Measurements from ENCODE around the gene FAXC.

FAXC gene

DNA sequence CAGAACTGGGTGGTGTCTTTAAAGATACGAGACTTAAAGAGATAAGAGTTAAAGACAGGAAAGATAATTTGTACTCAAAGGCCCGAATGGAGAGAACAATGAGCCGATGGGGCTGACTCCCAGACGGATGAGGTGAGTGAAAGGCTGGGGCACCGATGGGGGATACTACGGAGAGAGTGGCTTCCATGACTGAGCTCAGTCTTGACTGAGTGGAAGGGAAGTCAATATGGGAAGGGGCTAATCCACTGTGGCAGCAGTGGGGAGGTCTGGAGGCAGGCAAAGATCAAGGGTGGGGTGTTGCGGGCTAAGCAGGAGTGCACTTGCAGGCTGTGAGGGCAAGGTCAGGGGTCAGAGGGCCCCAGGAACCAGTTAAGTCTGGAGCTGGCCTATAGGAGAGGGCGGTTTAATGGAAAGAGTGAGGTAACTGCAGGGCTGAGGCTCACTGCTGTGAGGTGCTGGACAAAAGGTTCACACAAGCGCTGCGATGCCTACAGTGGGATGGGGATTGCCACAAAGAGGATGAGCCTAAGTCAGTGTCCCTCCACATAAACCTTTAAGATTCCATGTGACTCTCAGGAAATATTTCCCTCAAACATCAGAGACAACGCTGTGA lies 42.1 kb downstream of the FAXC start:
- H3K4me3 ChIP-seq (ENCODE audit: low read depth in 1 of 2, low read length in 2 of 2), result no peak overlapping the region
- no peak overlapping the region for H2AFZ ChIP-seq (ENCODE audit: low read depth, low read length)
- no peak overlapping the region for H3K27ac ChIP-seq (ENCODE audit: low read length)
- H3K4me2 ChIP-seq (ENCODE audit: insufficient read depth, low read length), result no peak overlapping the region
- no peaks in the 10 kb centered on the region for H4K20me1 ChIP-seq (ENCODE audit: insufficient read depth, low read length)
- H3K9ac ChIP-seq (ENCODE audit: low read depth, low read length), result no peak overlapping the region
- ATAC-seq (ENCODE audit: insufficient read depth, low read depth) (no peak), DNase-seq (no peak)
- no peak for TF ChIP-seq CTCF (IDR thresholded peaks at IDR 0.05; ENCODE audit: borderline replicate concordance, extremely low read depth, low read length, poor library complexity, severe bottlenecking)
- no peak for TF ChIP-seq EZH2 (IDR thresholded peaks at IDR 0.05; ENCODE audit: borderline replicate concordance, low read depth, low read length, severe bottlenecking)
- H3K9me3 ChIP-seq (ENCODE audit: insufficient read depth, low read length, severe bottlenecking), result no peaks in the 10 kb centered on the region
- H3K4me1 ChIP-seq (ENCODE audit: insufficient read depth, low read length), result no peaks in the 10 kb centered on the region
- H3K36me3 ChIP-seq (ENCODE audit: insufficient read depth, low read length), result no peaks in the 10 kb centered on the region
- peaks cover 6% of the 10 kb centered on the region for H3K27me3 ChIP-seq (ENCODE audit: insufficient read depth, low read length, poor library complexity)
- H3K79me2 ChIP-seq (ENCODE audit: insufficient read depth, low read length), result no peaks in the 10 kb centered on the region

DNA sequence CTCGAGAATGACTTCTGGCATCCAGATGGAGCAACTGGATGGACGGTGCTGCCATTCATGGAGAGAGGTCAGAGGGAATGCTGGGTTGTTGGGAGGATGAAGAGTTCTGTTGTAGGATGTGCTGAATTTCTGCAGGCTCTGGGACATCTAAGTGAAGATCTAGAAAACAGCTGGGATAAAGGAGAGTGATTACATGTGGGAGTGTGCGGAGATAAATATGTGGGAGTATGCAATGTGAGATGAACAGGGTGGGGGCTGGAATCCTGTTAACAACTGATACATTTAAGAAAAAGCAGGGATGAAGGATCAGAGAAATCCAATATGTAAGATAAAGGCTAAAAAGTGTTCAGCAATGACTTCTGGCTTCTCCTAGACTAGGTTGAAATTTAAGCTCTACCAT lies 43.1 kb downstream of the FAXC start:
- no peaks in the 10 kb centered on the region for H3K36me3 ChIP-seq (ENCODE audit: insufficient read depth, low read length)
- no peak overlapping the region for H3K4me3 ChIP-seq (ENCODE audit: low read depth in 1 of 2, low read length in 2 of 2)
- H4K20me1 ChIP-seq (ENCODE audit: insufficient read depth, low read length), result no peaks in the 10 kb centered on the region
- H3K4me2 ChIP-seq (ENCODE audit: insufficient read depth, low read length), result no peak overlapping the region
- peaks cover 4% of the 10 kb centered on the region for H3K27me3 ChIP-seq (ENCODE audit: insufficient read depth, low read length, poor library complexity)
- no peak overlapping the region for H3K27ac ChIP-seq (ENCODE audit: low read length)
- no peak overlapping the region for H2AFZ ChIP-seq (ENCODE audit: low read depth, low read length)
- no peaks in the 10 kb centered on the region for H3K9me3 ChIP-seq (ENCODE audit: insufficient read depth, low read length, severe bottlenecking)
- H3K9ac ChIP-seq (ENCODE audit: low read depth, low read length), result no peak overlapping the region
- no peaks in the 10 kb centered on the region for H3K4me1 ChIP-seq (ENCODE audit: insufficient read depth, low read length)
- TF ChIP-seq CTCF (IDR thresholded peaks at IDR 0.05; ENCODE audit: borderline replicate concordance, extremely low read depth, low read length, poor library complexity, severe bottlenecking) (no peak), EZH2 (IDR thresholded peaks at IDR 0.05; ENCODE audit: borderline replicate concordance, low read depth, low read length, severe bottlenecking) (no peak)
- DNase-seq (no peak), ATAC-seq (ENCODE audit: insufficient read depth, low read depth) (no peak)
- no peaks in the 10 kb centered on the region for H3K79me2 ChIP-seq (ENCODE audit: insufficient read depth, low read length)

- TF ChIP-seq CTCF (IDR thresholded peaks at IDR 0.05; ENCODE audit: borderline replicate concordance, extremely low read depth, low read length, poor library complexity, severe bottlenecking) (no peak), EZH2 (IDR thresholded peaks at IDR 0.05; ENCODE audit: borderline replicate concordance, low read depth, low read length, severe bottlenecking) (no peak)
- no peak overlapping the region for H3K4me3 ChIP-seq (ENCODE audit: low read depth in 1 of 2, low read length in 2 of 2)
- no peaks in the 10 kb centered on the region for H3K4me1 ChIP-seq (ENCODE audit: insufficient read depth, low read length)
- H3K9me3 ChIP-seq (ENCODE audit: insufficient read depth, low read length, severe bottlenecking), result no peaks in the 10 kb centered on the region
- no peak overlapping the region for H2AFZ ChIP-seq (ENCODE audit: low read depth, low read length)
- no peak overlapping the region for H3K4me2 ChIP-seq (ENCODE audit: insufficient read depth, low read length)
- no peak overlapping the region for H3K27ac ChIP-seq (ENCODE audit: low read length)
- ATAC-seq (ENCODE audit: insufficient read depth, low read depth), result no peak
- H4K20me1 ChIP-seq (ENCODE audit: insufficient read depth, low read length), result no peaks in the 10 kb centered on the region
- no peak overlapping the region for H3K9ac ChIP-seq (ENCODE audit: low read depth, low read length)
- H3K27me3 ChIP-seq (ENCODE audit: insufficient read depth, low read length, poor library complexity), result peaks cover 9% of the 10 kb centered on the region
- no peaks in the 10 kb centered on the region for H3K79me2 ChIP-seq (ENCODE audit: insufficient read depth, low read length)
- H3K36me3 ChIP-seq (ENCODE audit: insufficient read depth, low read length), result no peaks in the 10 kb centered on the region
- no peak for DNase-seq
These were observed 44.4 kb downstream of the FAXC start for GRCh38 chr6:99305021-99305554.

Data from DND-41 (cell line).